GM08714 (cell line): ENCODE results near the gene YTHDC2.

Experiments used
- H3K4me3 ChIP-seq: fragments of 200-500 bp; sonication (Bioruptor generic); 2 replicates; pipeline ENCODE4 v1.5.1; 2014; ENCODE audit warnings: mild to moderate bottlenecking, low read length, inconsistent platforms
- ZNF274 ChIP-seq: IDR thresholded peaks from 2 replicates; pipeline ENCODE4 v1.6.1; 2012; ENCODE audit warnings: mild to moderate bottlenecking, low read depth, low read length

The YTHDC2 gene

GRCh38 chr5:113513384-113514288 lies at the start of gene YTHDC2:
YTHDC2 (plus strand) TSS chr5:113513694; CDS start chr5:113513896, 202 bp downstream.
- H3K4me3 ChIP-seq = peak within 1 kb of the TSS; percentile 83
- TF ChIP-seq ZNF274 = no peak

GRCh38 chr5:113474100-113474728 lies 39.3 kb upstream of the YTHDC2 start:
- no peak for TF ChIP-seq ZNF274
- no peak overlapping the region for H3K4me3 ChIP-seq

GRCh38 chr5:113478691-113479090 lies 34.8 kb upstream of the YTHDC2 start:
- no peak for TF ChIP-seq ZNF274

GRCh38 chr5:113480243-113480642 lies 33.3 kb upstream of the YTHDC2 start:
- no peak for TF ChIP-seq ZNF274
- no peak overlapping the region for H3K4me3 ChIP-seq

More at GRCh38 chr5:113478691-113479090, 34.8 kb upstream of the YTHDC2 start:
- no peak overlapping the region for H3K4me3 ChIP-seq

GRCh38 chr5:113487416-113487780 lies 26.1 kb upstream of the YTHDC2 start:
- H3K4me3 ChIP-seq = peak overlapping the region; percentile 61
- TF ChIP-seq ZNF274 = no peak

- TF ChIP-seq ZNF274 = no peak
- peak within 1 kb of the TSS; percentile 61 for H3K4me3 ChIP-seq
These were observed 25.5 kb upstream of the YTHDC2 start, which contains the start of gene MCC for GRCh38 chr5:113487781-113488644. MCC (minus strand) TSS chr5:113488453.

GRCh38 chr5:113488645-113489184 lies 24.8 kb upstream of the YTHDC2 start:
- peak overlapping the region; percentile 61 for H3K4me3 ChIP-seq
- TF ChIP-seq ZNF274 = no peak

GRCh38 chr5:113489299-113489698 lies 24.2 kb upstream of the YTHDC2 start:
- TF ChIP-seq ZNF274 = no peak
- no peak overlapping the region for H3K4me3 ChIP-seq

GRCh38 chr5:113490317-113490716 lies 23.2 kb upstream of the YTHDC2 start:
- no peak overlapping the region for H3K4me3 ChIP-seq
- no peak for TF ChIP-seq ZNF274

- TF ChIP-seq ZNF274 = no peak
- H3K4me3 ChIP-seq = no peak overlapping the region
These were observed 22.5 kb upstream of the YTHDC2 start for GRCh38 chr5:113491022-113491421.

GRCh38 chr5:113493446-113493845 lies 20.0 kb upstream of the YTHDC2 start:
- no peak for TF ChIP-seq ZNF274
- no peak overlapping the region for H3K4me3 ChIP-seq

GRCh38 chr5:113495422-113495841 lies 18.1 kb upstream of the YTHDC2 start:
- TF ChIP-seq ZNF274 = no peak
- H3K4me3 ChIP-seq = no peak overlapping the region

- no peak for TF ChIP-seq ZNF274
- H3K4me3 ChIP-seq = no peak overlapping the region
These were observed 11.4 kb upstream of the YTHDC2 start for GRCh38 chr5:113502073-113502472.

GRCh38 chr5:113503146-113503545 lies 10.3 kb upstream of the YTHDC2 start:
- H3K4me3 ChIP-seq = no peak overlapping the region
- no peak for TF ChIP-seq ZNF274

GRCh38 chr5:113505181-113505580 lies 8.3 kb upstream of the YTHDC2 start:
- H3K4me3 ChIP-seq = no peak overlapping the region
- TF ChIP-seq ZNF274 = no peak
